Pons (tissue), 1 donor: ENCODE results near the gene ZNF330.

Experiments
- DNase-seq: peaks from one replicate; pipeline ENCODE4 v3.0.0-alpha.2; 2016; ENCODE audit warnings: low spot score

The ZNF330 gene

DNA sequence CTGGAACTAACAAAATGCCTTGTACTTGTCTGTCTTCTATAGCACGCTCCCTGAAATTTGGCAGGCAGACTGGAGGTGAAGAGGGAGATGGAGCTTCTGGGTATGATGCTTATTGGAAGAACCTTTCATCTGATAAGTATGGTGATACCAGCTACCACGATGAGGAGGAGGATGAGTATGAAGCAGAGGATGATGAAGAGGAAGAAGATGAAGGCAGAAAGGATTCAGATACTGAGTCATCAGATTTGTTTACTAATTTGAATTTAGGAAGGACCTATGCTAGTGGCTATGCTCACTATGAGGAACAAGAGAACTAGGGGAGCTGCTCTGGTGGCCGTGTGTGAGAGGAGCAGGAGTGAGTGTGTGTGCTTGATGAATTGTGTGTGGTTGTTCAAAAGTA, 13.0 kb downstream of the ZNF330 start:
- no peak for DNase-seq

- DNase-seq, result no peak
Measured at GRCh38 chr4:141238186-141238585, 17.5 kb downstream of the ZNF330 start.

DNA sequence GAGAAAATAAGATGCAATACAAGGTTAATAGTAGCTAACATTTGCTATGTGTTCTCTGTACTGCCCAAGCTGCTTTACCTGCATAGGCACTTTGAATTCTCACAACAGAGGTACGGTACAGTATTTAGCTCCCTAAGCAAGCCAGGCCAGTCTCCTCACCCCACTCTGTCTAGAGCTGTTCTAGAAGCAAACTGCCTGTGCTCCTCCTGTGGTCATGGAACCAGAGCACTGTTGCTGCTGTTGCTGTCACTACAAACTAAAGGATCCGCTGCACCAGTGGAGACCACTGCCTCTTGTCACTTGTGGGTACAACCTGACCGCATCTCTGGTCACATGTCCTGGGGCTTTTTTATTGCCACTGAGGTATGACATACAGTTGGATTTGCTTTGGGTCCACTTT, 19.6 kb downstream of the ZNF330 start:
- no peak for DNase-seq

GRCh38 chr4:141240671-141241070, 20.0 kb downstream of the ZNF330 start:
- no peak for DNase-seq

- DNase-seq, result no peak
Measured at GRCh38 chr4:141241986-141242385, 21.3 kb downstream of the ZNF330 start.

DNA sequence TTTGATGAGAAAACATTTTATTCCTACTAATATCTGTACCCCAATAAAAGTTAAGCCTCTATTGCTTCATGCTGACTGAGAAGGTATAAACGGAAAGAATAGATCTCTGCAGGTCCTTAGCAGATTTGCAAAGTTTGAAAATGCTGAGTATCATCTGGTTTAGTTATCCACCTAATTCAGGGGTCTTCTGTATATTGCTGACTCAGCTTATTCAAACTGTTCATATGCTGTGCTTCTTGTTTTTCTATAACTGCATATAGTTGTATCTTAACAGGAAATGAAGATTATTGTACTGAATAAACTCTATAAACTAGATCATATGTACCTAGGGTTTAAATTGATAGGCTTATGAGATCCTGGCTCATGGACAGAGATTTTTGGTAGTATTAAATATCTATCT, 23.7 kb downstream of the ZNF330 start:
- no peak for DNase-seq

- no peak for DNase-seq
Measured at GRCh38 chr4:141246243-141246642, 25.5 kb downstream of the ZNF330 start.

DNA sequence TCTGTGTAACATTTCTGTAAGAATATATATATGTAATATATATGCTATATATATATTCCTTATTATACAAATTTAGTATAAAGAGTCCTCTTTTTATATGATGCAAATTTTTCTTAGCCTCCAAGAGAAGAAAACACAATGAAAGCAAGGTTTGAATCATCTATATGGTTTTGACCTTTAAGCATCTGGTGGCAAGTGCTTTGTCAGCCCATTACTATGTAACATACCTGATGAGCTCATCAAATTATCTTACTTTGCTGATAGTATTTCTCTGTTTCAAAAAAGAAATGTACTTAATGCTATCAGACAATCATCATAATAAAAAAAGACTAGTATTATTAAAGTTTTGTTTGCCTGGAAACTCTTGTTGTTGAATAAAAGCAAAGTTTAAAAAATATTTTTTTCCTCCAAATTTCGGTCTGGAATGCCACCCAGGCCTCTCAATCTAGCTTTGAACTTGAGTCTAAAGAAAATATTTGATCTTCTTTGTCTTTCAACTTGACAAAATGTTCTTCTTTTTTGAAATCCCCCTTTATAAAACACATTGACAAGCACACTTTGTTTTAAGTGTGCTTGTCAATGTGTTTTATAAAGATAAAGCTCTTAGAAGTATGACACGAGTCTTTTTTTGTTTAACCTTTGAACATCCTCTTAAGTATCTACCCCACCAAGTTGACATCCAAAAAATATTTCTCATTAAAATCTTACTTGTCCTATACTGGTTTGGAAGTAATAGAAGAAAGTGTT, 26.2 kb downstream of the ZNF330 start:
- DNase-seq, result no peak

- no peak for DNase-seq
Measured at GRCh38 chr4:141247430-141247780, 26.7 kb downstream of the ZNF330 start.

- DNase-seq, result no peak
Measured at GRCh38 chr4:141248029-141248428, 27.3 kb downstream of the ZNF330 start.

DNA sequence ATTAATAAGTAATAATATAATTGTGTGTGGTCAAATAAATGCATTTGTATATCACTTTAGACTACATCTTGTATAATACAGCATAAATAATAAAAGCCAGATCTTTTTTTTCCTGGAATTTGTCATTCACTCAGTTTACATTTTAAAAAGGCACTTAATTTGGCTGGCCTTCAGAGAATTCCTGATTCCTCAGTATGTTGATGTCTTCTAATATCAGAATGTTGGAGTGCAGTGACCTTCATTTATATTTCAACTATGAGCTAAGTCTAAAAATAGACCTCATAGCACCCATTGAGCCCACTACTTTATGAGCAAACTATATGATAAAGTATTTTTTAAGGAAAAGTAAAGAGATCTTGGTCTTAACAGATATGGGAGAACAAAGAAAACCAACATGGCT, 27.8 kb downstream of the ZNF330 start:
- no peak for DNase-seq

- DNase-seq, result no peak
Measured at GRCh38 chr4:141254326-141254725, 33.6 kb downstream of the ZNF330 start.

GRCh38 chr4:141255016-141255415, 34.3 kb downstream of the ZNF330 start:
- no peak for DNase-seq

DNA sequence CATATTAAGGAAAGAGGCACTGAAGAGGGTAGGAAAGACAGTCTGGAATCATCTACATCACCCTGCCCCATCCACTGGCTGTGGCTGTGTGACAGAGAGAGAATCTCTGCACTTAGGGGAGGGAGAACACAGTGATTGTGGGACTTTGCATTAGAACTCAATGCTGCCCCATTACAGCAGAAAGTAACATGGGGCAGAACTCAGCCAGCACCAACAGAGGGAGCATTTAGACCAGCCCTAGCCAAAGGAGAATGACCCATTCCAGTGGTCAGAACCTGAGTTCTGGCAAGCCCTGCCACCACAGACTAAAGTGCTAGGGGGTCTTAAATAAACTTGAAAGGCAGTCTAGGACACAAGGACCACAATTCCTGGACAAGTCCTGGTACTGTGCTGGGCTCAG, 37.9 kb downstream of the ZNF330 start:
- no peak for DNase-seq

- DNase-seq, result no peak
Measured at GRCh38 chr4:141275834-141276233, 55.1 kb downstream of the ZNF330 start.

- no peak for DNase-seq
Measured at GRCh38 chr4:141283152-141283551, 62.5 kb downstream of the ZNF330 start.

DNA sequence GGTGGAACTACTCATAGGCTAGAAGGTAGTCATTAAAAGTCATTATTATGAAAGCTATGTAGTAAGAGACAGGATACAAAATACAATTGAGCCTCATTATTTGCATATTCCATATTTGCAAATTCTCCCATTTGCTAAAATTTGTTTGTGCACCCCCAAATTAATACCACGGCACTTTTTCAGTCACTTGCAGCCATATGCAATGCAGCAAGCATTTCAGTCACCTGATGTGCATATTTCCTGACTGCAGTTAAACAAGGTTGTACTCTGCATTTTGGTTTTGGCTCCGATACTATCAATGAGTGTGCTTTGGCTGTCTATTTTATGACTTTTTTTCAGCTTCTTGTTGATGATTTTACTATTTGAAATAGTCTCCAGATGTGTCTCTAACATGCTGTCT, 62.9 kb downstream of the ZNF330 start:
- no peak for DNase-seq
